Prostate gland (tissue), 2 donors: Measurements from ENCODE around the gene SHISA2. TPM values are rescaled to one million over a fixed set of nuclear protein-coding genes. Genes with fewer than 3 reads are reported as not detected.

Experiments used
- DNase-seq: peaks from one replicate; pipeline ENCODE4 v3.0.0-alpha.2; 2019; ENCODE audit warnings: low spot score
- H3K27ac ChIP-seq, 2 donors: fragments of 200-600 bp; sonication (generic); 2 replicates each; pipeline ENCODE4 v1.5.1; 2017 to 2019
- H3K27me3 ChIP-seq: fragments of 200-600 bp; sonication (generic); replicated peaks from 2 replicates; pipeline ENCODE4 v1.5.1; 2019; ENCODE audit not compliant: insufficient read depth
- H3K36me3 ChIP-seq, 2 donors: fragments of 200-600 bp; sonication (generic); 1 replicate in 1 of 2; 2 replicates in 1 of 2; pipeline versions ENCODE4 v1.5.1 to v1.8.1; 2017 to 2019
- H3K4me1 ChIP-seq: fragments of 200-600 bp; sonication (generic); replicated peaks from 2 replicates; pipeline ENCODE4 v1.5.1; 2019
- H3K4me3 ChIP-seq, 2 donors: fragments of 200-600 bp; sonication (generic); 2 replicates each; pipeline ENCODE4 v1.5.1; 2017 to 2019
- H3K9me3 ChIP-seq: fragments of 200-600 bp; sonication (generic); 2 replicates; pipeline ENCODE4 v1.5.1; 2017
- CTCF ChIP-seq, 4 experiments: fragments of 200-600 bp in 2 of 4; fragments of 450-650 bp in 2 of 4; sonication (generic) in 2 of 4; IDR thresholded peaks; 1 replicate in 3 of 4; 2 replicates in 1 of 4; pipeline ENCODE4 v1.5.1; 2016 to 2019; ENCODE audit warnings: antibody characterized with exemption in 4 of 4, mild to moderate bottlenecking in 2 of 4, moderate library complexity in 2 of 4
- POLR2A ChIP-seq: fragments of 450-650 bp; IDR thresholded peaks from one replicate; pipeline ENCODE4 v1.6.1; 2016; ENCODE audit warnings: antibody characterized with exemption, mild to moderate bottlenecking
- POLR2AphosphoS5 ChIP-seq: sonication (generic); formaldehyde crosslinking; IDR thresholded peaks from one replicate; pipeline ENCODE4 v1.6.1; 2017; ENCODE audit warnings: antibody characterized with exemption
- WGBS: methylation state at CpG from one replicate; pipeline ENCODE4 v1.1.5; 2018; 5-methylcytosine and 5-hydroxymethylcytosine counted together
- intact Hi-C: fragments of 100-400 bp; cut with DNase I; formaldehyde crosslinking; loops from one replicate; pipeline ENCODE4 v1.14.2; 2022
- total RNA-seq, 2 donors: library from RNA; depleted of rRNA; stranded (reverse); fragments of >200 nt; gene quantifications; one replicate each; pipeline ENCODE4 v1.1.0, GENCODE V29; 2016

The SHISA2 gene
- total RNA-seq, 2 donors from 2014 or later = 2.6 to 21.6 TPM

GRCh38 chr13:26024558-26024957 lies 27.3 kb downstream of the SHISA2 start:
- Histone ChIP-seq H3K9me3 (no peaks in the 10 kb centered on the region), H3K27ac (no peak overlapping the region), H3K4me1 (peaks cover 4% of the 10 kb centered on the region), H3K36me3 (no peaks in the 10 kb centered on the region), H3K4me3 (no peak overlapping the region), H3K27me3 (no peaks in the 10 kb centered on the region)
- intact Hi-C loops = no loop called here
- WGBS = 73% methylated on average over 9 of the region's 9 CpGs
- no peak for DNase-seq
- TF ChIP-seq POLR2AphosphoS5 = no peak
- TF ChIP-seq POLR2A = no peak
- TF ChIP-seq CTCF (IDR thresholded peaks at IDR 0.05) = no peak

- H3K27me3 ChIP-seq = no peaks in the 10 kb centered on the region
- H3K27ac ChIP-seq = no peak overlapping the region
- peak; percentile 55 for DNase-seq
- H3K4me3 ChIP-seq = no peak overlapping the region
- TF ChIP-seq CTCF (IDR thresholded peaks at IDR 0.05) = no peak
- TF ChIP-seq POLR2AphosphoS5 = no peak
- TF ChIP-seq POLR2A = no peak
- intact Hi-C loops = no loop called here
- H3K9me3 ChIP-seq = no peaks in the 10 kb centered on the region
- 77% methylated on average over 13 of the region's 13 CpGs for WGBS
- peaks cover 4% of the 10 kb centered on the region for H3K4me1 ChIP-seq
- H3K36me3 ChIP-seq = no peaks in the 10 kb centered on the region
Measured at GRCh38 chr13:26022538-26023292, 29.1 kb downstream of the SHISA2 start.

- Histone ChIP-seq H3K36me3 (no peaks in the 10 kb centered on the region), H3K4me1 (peaks cover 4% of the 10 kb centered on the region), H3K4me3 (no peak overlapping the region), H3K9me3 (no peaks in the 10 kb centered on the region), H3K27me3 (no peaks in the 10 kb centered on the region), H3K27ac (no peak overlapping the region)
- no peak for DNase-seq
- no peak for TF ChIP-seq POLR2AphosphoS5
- no peak for TF ChIP-seq POLR2A
- no peak for TF ChIP-seq CTCF (IDR thresholded peaks at IDR 0.05)
- WGBS = 84% methylated on average over 3 of the region's 3 CpGs
- intact Hi-C loops = no loop called here
Measured at GRCh38 chr13:26021956-26022355, 29.9 kb downstream of the SHISA2 start.

GRCh38 chr13:26021516-26021915 lies 30.3 kb downstream of the SHISA2 start:
- Histone ChIP-seq H3K9me3 (no peaks in the 10 kb centered on the region), H3K4me1 (peaks cover 4% of the 10 kb centered on the region), H3K27me3 (no peaks in the 10 kb centered on the region), H3K4me3 (no peak overlapping the region), H3K36me3 (no peaks in the 10 kb centered on the region), H3K27ac (no peak overlapping the region)
- intact Hi-C loops = no loop called here
- TF ChIP-seq POLR2AphosphoS5 = no peak
- no peak for TF ChIP-seq CTCF (IDR thresholded peaks at IDR 0.05)
- TF ChIP-seq POLR2A = no peak
- 76% methylated on average over 2 of the region's 2 CpGs for WGBS
- DNase-seq = no peak

- DNase-seq = no peak
- Histone ChIP-seq H3K4me1 (peaks cover 4% of the 10 kb centered on the region), H3K36me3 (no peaks in the 10 kb centered on the region), H3K4me3 (no peak overlapping the region), H3K9me3 (no peaks in the 10 kb centered on the region), H3K27me3 (no peaks in the 10 kb centered on the region), H3K27ac (no peak overlapping the region)
- intact Hi-C loops = no loop called here
- 90% methylated on average over 7 of the region's 7 CpGs for WGBS
- TF ChIP-seq CTCF (IDR thresholded peaks at IDR 0.05) = no peak
Measured at GRCh38 chr13:26020891-26021290, 30.9 kb downstream of the SHISA2 start.
